ENCODE results near the gene NOD2. TPM values are rescaled to one million over a fixed set of nuclear protein-coding genes. Genes with fewer than 3 reads are reported as not detected.

The NOD2 gene
- total RNA-seq, 1 donor from 2014 or later = not detected

GRCh38 chr16:50652836-50653425 is 40.5 kb upstream of the NOD2 start:
- no peak overlapping the region for H3K4me3 Mint-ChIP-seq
- no peaks in the 10 kb centered on the region for H3K9me3 Mint-ChIP-seq

GRCh38 chr16:50653633-50654519 is 39.5 kb upstream of the NOD2 start:
- Histone ChIP-seq H3K36me3 (no peaks in the 10 kb centered on the region), H4K20me1 (ENCODE audit: low read depth) (no peaks in the 10 kb centered on the region), H3K9ac (no peak overlapping the region), H3K4me1 (no peaks in the 10 kb centered on the region), H3F3A (ENCODE audit: low read depth) (no peaks in the 10 kb centered on the region), H3K4me2 (no peak overlapping the region), H3K27ac (no peak overlapping the region), H3K79me2 (ENCODE audit: low read depth) (no peaks in the 10 kb centered on the region), H3K27me3 (no peaks in the 10 kb centered on the region), H2AFZ (replicated peaks) (no peak overlapping the region), H3K4me3 (no peak overlapping the region), H3K9me3 (ENCODE audit: low read depth) (no peaks in the 10 kb centered on the region)
- H3K9me3 Mint-ChIP-seq = no peaks in the 10 kb centered on the region
- DNase-seq (ENCODE audit: low spot score) = peak; percentile 23
- H3K4me1 Mint-ChIP-seq = peaks cover 46% of the 10 kb centered on the region
- peaks cover 9% of the 10 kb centered on the region for H3K36me3 Mint-ChIP-seq
- TF ChIP-seq EZH2 (IDR thresholded peaks at IDR 0.05) (no peak), CTCF (IDR thresholded peaks at IDR 0.05) (no peak), EZH2phosphoT487 (IDR thresholded peaks at IDR 0.05) (no peak)
- H3K4me3 Mint-ChIP-seq = peak overlapping the region; percentile 9
- H3K27me3 Mint-ChIP-seq (ENCODE audit: insufficient read depth, low read depth) = peaks cover 5% of the 10 kb centered on the region
- peak overlapping the region; percentile 73 for H3K27ac Mint-ChIP-seq

More at GRCh38 chr16:50652836-50653425, 40.5 kb upstream of the NOD2 start:
- Histone ChIP-seq H3K27me3 (no peaks in the 10 kb centered on the region), H2AFZ (replicated peaks) (no peak overlapping the region), H3K9me3 (ENCODE audit: low read depth) (no peaks in the 10 kb centered on the region), H3K4me2 (no peak overlapping the region), H3K27ac (no peak overlapping the region), H4K20me1 (ENCODE audit: low read depth) (no peaks in the 10 kb centered on the region), H3K4me1 (no peaks in the 10 kb centered on the region), H3K36me3 (no peaks in the 10 kb centered on the region), H3K79me2 (ENCODE audit: low read depth) (no peaks in the 10 kb centered on the region), H3K9ac (no peak overlapping the region), H3F3A (ENCODE audit: low read depth) (no peaks in the 10 kb centered on the region), H3K4me3 (no peak overlapping the region)
- TF ChIP-seq EZH2phosphoT487 (IDR thresholded peaks at IDR 0.05) (no peak), CTCF (IDR thresholded peaks at IDR 0.05) (no peak), EZH2 (IDR thresholded peaks at IDR 0.05) (no peak)
- Mint-ChIP-seq H3K4me1 (peaks cover 44% of the 10 kb centered on the region), H3K27me3 (ENCODE audit: insufficient read depth, low read depth) (peaks cover 5% of the 10 kb centered on the region), H3K27ac (peak overlapping the region; percentile 69), H3K36me3 (peaks cover 17% of the 10 kb centered on the region)
- no peak for DNase-seq (ENCODE audit: low spot score)

- Mint-ChIP-seq H3K4me3 (no peak overlapping the region), H3K27me3 (ENCODE audit: insufficient read depth, low read depth) (peaks cover 8% of the 10 kb centered on the region), H3K9me3 (no peaks in the 10 kb centered on the region), H3K27ac (no peak overlapping the region), H3K36me3 (peaks cover 5% of the 10 kb centered on the region), H3K4me1 (peaks cover 41% of the 10 kb centered on the region)
- H3K4me2 ChIP-seq = no peak overlapping the region
- no peak overlapping the region for H3K9ac ChIP-seq
- TF ChIP-seq EZH2 (IDR thresholded peaks at IDR 0.05) (no peak), CTCF (IDR thresholded peaks at IDR 0.05) (no peak), EZH2phosphoT487 (IDR thresholded peaks at IDR 0.05) (no peak)
- H3K27me3 ChIP-seq = no peaks in the 10 kb centered on the region
- no peaks in the 10 kb centered on the region for H3K79me2 ChIP-seq (ENCODE audit: low read depth)
- no peak overlapping the region for H2AFZ ChIP-seq (replicated peaks)
- no peaks in the 10 kb centered on the region for H3K4me1 ChIP-seq
- no peaks in the 10 kb centered on the region for H3F3A ChIP-seq (ENCODE audit: low read depth)
- H3K9me3 ChIP-seq (ENCODE audit: low read depth) = no peaks in the 10 kb centered on the region
- no peak overlapping the region for H3K4me3 ChIP-seq
- DNase-seq (ENCODE audit: low spot score) = no peak
- no peaks in the 10 kb centered on the region for H3K36me3 ChIP-seq
- no peaks in the 10 kb centered on the region for H4K20me1 ChIP-seq (ENCODE audit: low read depth)
- no peak overlapping the region for H3K27ac ChIP-seq
Observed at GRCh38 chr16:50655558-50656055, 37.8 kb upstream of the NOD2 start.

Measured in neural progenitor cell (in vitro differentiated cells).